K562 (cell line): ENCODE data around the gene PPT2. TPM values are rescaled to one million over a fixed set of nuclear protein-coding genes. Genes with fewer than 3 reads are reported as not detected.

Experiments
- ARHGAP35 ChIP-seq: fragments of 450-650 bp; IDR thresholded peaks from 2 replicates; pipeline ENCODE4 v1.6.1; 2018; ENCODE audit not compliant: partially characterized antibody
- COPS2 ChIP-seq: fragments of 450-650 bp; conservative IDR thresholded peaks from 2 replicates; pipeline ENCODE4 v1.6.1; 2016; ENCODE audit warnings: mild to moderate bottlenecking, moderate library complexity
- E2F3 ChIP-seq: fragments of 250-450 bp; sonication (Bioruptor Pico); IDR thresholded peaks from 2 replicates; pipeline ENCODE4 v1.4.0; 2020; ENCODE audit warnings: mild to moderate bottlenecking
- E4F1 ChIP-seq: fragments of 250-450 bp; sonication (Bioruptor Pico); IDR thresholded peaks from 2 replicates; pipeline ENCODE4 v1.5.0; 2021; ENCODE audit warnings: mild to moderate bottlenecking, borderline replicate concordance
- ETS1 ChIP-seq: conservative IDR thresholded peaks from 2 replicates; pipeline ENCODE4 v1.6.1; 2011; ENCODE audit warnings: low read depth, mild to moderate bottlenecking, low read length; ENCODE audit not compliant: control insufficient read depth
- HNRNPLL ChIP-seq: fragments of 200-400 bp; formaldehyde crosslinking; IDR thresholded peaks from 2 replicates; pipeline ENCODE4 v1.6.1; 2017; ENCODE audit warnings: low read length, low read depth, mild to moderate bottlenecking; ENCODE audit not compliant: poor library complexity, severe bottlenecking
- KAT7 ChIP-seq: sonication (generic); formaldehyde crosslinking; IDR thresholded peaks from 2 replicates; pipeline ENCODE4 v1.8.0; 2022; ENCODE audit warnings: missing genetic modification reagents, mild to moderate bottlenecking, borderline replicate concordance
- KLF16 ChIP-seq: IDR thresholded peaks from 2 replicates; pipeline ENCODE4 v1.6.1; 2016; ENCODE audit warnings: antibody characterized with exemption
- MAZ ChIP-seq, 2 experiments: fragments of 450-650 bp in 1 of 2; sonication (generic) in 1 of 2; formaldehyde crosslinking; IDR thresholded peaks in 1 of 2; conservative IDR thresholded peaks in 1 of 2; 2 replicates each; pipeline versions ENCODE4 v1.4.0 to v1.5.0; 2020; ENCODE audit warnings: mild to moderate bottlenecking in 1 of 2, missing genetic modification reagents in 1 of 2
- NELFE ChIP-seq: IDR thresholded peaks from 2 replicates; pipeline ENCODE4 v1.6.1; 2011; ENCODE audit warnings: mild to moderate bottlenecking; ENCODE audit not compliant: insufficient read depth, insufficient read length
- NR1H2 ChIP-seq: sonication (generic); formaldehyde crosslinking; IDR thresholded peaks from 2 replicates; pipeline ENCODE4 v1.4.0; 2020; ENCODE audit warnings: mild to moderate bottlenecking, missing genetic modification reagents
- SAFB ChIP-seq: fragments of 200-400 bp; formaldehyde crosslinking; IDR thresholded peaks from 2 replicates; pipeline ENCODE4 v1.6.1; 2017; ENCODE audit warnings: low read depth, low read length, borderline replicate concordance
- SP1 ChIP-seq: sonication (generic); formaldehyde crosslinking; IDR thresholded peaks from 2 replicates; pipeline ENCODE4 v1.8.1; 2022; ENCODE audit warnings: mild to moderate bottlenecking, missing genetic modification reagents
- TSHZ1 ChIP-seq: fragments of 250-450 bp; sonication (Bioruptor Pico); IDR thresholded peaks from 2 replicates; pipeline ENCODE4 v1.4.0; 2020; ENCODE audit warnings: mild to moderate bottlenecking, moderate library complexity
- ZBTB2 ChIP-seq: fragments of 450-650 bp; IDR thresholded peaks from 2 replicates; pipeline ENCODE4 v1.6.1; 2016; ENCODE audit warnings: antibody characterized with exemption
- ZBTB26 ChIP-seq: fragments of 450-650 bp; formaldehyde crosslinking; IDR thresholded peaks from 2 replicates; pipeline ENCODE4 v1.4.0; 2022; ENCODE audit warnings: missing genetic modification characterization
- ZNF184 ChIP-seq: sonication (generic); formaldehyde crosslinking; IDR thresholded peaks from 2 replicates; pipeline ENCODE4 v1.5.0; 2020; ENCODE audit warnings: missing genetic modification reagents
- polyA plus RNA-seq, 8 experiments: library from polyadenylated mRNA; depleted of rRNA in 4 of 8; stranded (reverse) in 5 of 8; unstranded in 3 of 8; fragments of >200 nt; fragmentation: Nextera tagmentation in 2 of 8; fragmentation: Illumina TruSeq in 1 of 8; extraction: Ambion mirVana in 2 of 8; extraction: Trizol in 1 of 8; gene quantifications; 2 replicates each; pipeline versions ENCODE4 v1.2.1 to v1.2.3, GENCODE V29; 2011 to 2014; ENCODE audit warnings: inconsistent platforms in 1 of 8, missing spikeins in 1 of 8
- total RNA-seq, 7 experiments: library from RNA; depleted of rRNA in 6 of 7; stranded (reverse); fragments of >200 nt in 6 of 7; fragmentation: Illumina TruSeq in 2 of 7; extraction: Trizol in 2 of 7; gene quantifications; 2 replicates each; pipeline versions ENCODE4 v1.2.1 to v1.2.3, GENCODE V29; 2011 to 2021; ENCODE audit warnings: low replicate concordance in 1 of 7

The PPT2 gene
- total and polyA plus RNA-seq, 9 of the 15 experiments (the other 6 are each of a cell fraction or from before 2014, with no cell fraction given): 27.4 to 98.8 (median 69.9) TPM

GRCh38 chr6:32118782-32119628 is 34.9 kb upstream of the PPT2 start (continued):
- TF ChIP-seq TSHZ1 (CRISPR knock-in tag): no peak
- no peak for TF ChIP-seq ZBTB2
- TF ChIP-seq ETS1: 0 out of 2 replicates have a peak, but pooled peaks have one; percentile 30
- TF ChIP-seq KAT7 (CRISPR knock-in tag): peak; percentile 40; the same call in 1 of the 2 replicates
- TF ChIP-seq NR1H2 (CRISPR knock-in tag): no peak
- no peak for TF ChIP-seq E2F3 (CRISPR knock-in tag)
- no peak for TF ChIP-seq ARHGAP35
- peak; percentile 42; the same call in 1 of the 2 replicates for TF ChIP-seq KLF16
- TF ChIP-seq ZBTB26 (CRISPR knock-in tag): no peak
- no peak for TF ChIP-seq COPS2
- no peak for TF ChIP-seq E4F1 (CRISPR knock-in tag)
- no peak for TF ChIP-seq ZNF184 (CRISPR knock-in tag)
- peak; percentile 44 to 62; a peak in 2 of 4 replicates for TF ChIP-seq MAZ (CRISPR knock-in tag; conservative IDR thresholded peaks at IDR 0.05 in 1 of 2, IDR thresholded peaks at IDR 0.05 in 1 of 2)
- no peak for TF ChIP-seq SAFB
- TF ChIP-seq HNRNPLL: no peak
- no peak for TF ChIP-seq NELFE
- TF ChIP-seq SP1 (CRISPR knock-in tag): peak; percentile 73
